HEK293T (cell line): Measurements from ENCODE around the gene FAM81A.

Experiments
- CTCF ChIA-PET: fragments of 350-600 bp; formaldehyde crosslinking; extraction: SDS; loops from one replicate; lab custom pipeline; 2021; ENCODE audit warnings: antibody characterized with exemption, inconsistent platforms; lab: Yijun Ruan, JAX
- POLR2A ChIA-PET: fragments of 350-600 bp; formaldehyde crosslinking; extraction: SDS; loops from one replicate; lab custom pipeline; 2020; ENCODE audit warnings: antibody characterized with exemption, inconsistent platforms; lab: Yijun Ruan, JAX
- DNase-seq: peaks from one replicate; pipeline ENCODE4 v3.0.0; 2012; ENCODE audit warnings: mixed read lengths; ENCODE audit errors: extremely low spot score
- ARNT ChIP-seq: fragments of 450-650 bp; IDR thresholded peaks from 2 replicates; pipeline ENCODE4 v1.6.1; 2017; ENCODE audit warnings: mild to moderate bottlenecking
- BHLHE40 ChIP-seq: fragments of 450-650 bp; IDR thresholded peaks from 2 replicates; pipeline ENCODE4 v1.6.1; 2016; ENCODE audit warnings: mild to moderate bottlenecking, moderate library complexity, borderline replicate concordance
- CTBP1 ChIP-seq: fragments of 450-650 bp; IDR thresholded peaks from 2 replicates; pipeline ENCODE4 v1.6.1; 2016; ENCODE audit warnings: borderline replicate concordance
- ELF4 ChIP-seq: fragments of 450-650 bp; IDR thresholded peaks from 2 replicates; pipeline ENCODE4 v1.6.1; 2017; ENCODE audit warnings: antibody characterized with exemption
- FOXA1 ChIP-seq: fragments of 450-650 bp; IDR thresholded peaks from 2 replicates; pipeline ENCODE4 v1.6.1; 2016; ENCODE audit warnings: mild to moderate bottlenecking
- FOXK2 ChIP-seq: fragments of 450-650 bp; IDR thresholded peaks from 2 replicates; pipeline ENCODE4 v1.6.1; 2016; ENCODE audit warnings: mild to moderate bottlenecking
- FOXM1 ChIP-seq: fragments of 450-650 bp; IDR thresholded peaks from 2 replicates; pipeline ENCODE4 v1.6.1; 2017; ENCODE audit warnings: mild to moderate bottlenecking, borderline replicate concordance
- HDGF ChIP-seq: fragments of 450-650 bp; IDR thresholded peaks from 2 replicates; pipeline ENCODE4 v1.6.1; 2017; ENCODE audit warnings: antibody characterized with exemption, borderline replicate concordance
- L3MBTL2 ChIP-seq: fragments of 450-650 bp; conservative IDR thresholded peaks from 2 replicates; pipeline ENCODE4 v1.6.1; 2016; ENCODE audit warnings: mild to moderate bottlenecking
- LEF1 ChIP-seq: fragments of 450-650 bp; IDR thresholded peaks from 2 replicates; pipeline ENCODE4 v1.6.1; 2017; ENCODE audit warnings: mild to moderate bottlenecking, borderline replicate concordance
- NFRKB ChIP-seq: fragments of 450-650 bp; IDR thresholded peaks from 2 replicates; pipeline ENCODE4 v1.6.1; 2016; ENCODE audit warnings: mild to moderate bottlenecking, moderate library complexity
- SP1 ChIP-seq: fragments of 450-650 bp; IDR thresholded peaks from 2 replicates; pipeline ENCODE4 v1.6.1; 2017
- SUZ12 ChIP-seq: fragments of 450-650 bp; IDR thresholded peaks from 2 replicates; pipeline ENCODE4 v1.6.1; 2016; ENCODE audit warnings: mild to moderate bottlenecking
- TARDBP ChIP-seq: fragments of 450-650 bp; IDR thresholded peaks from 2 replicates; pipeline ENCODE4 v1.6.1; 2016
- ZNF384 ChIP-seq: fragments of 450-650 bp; IDR thresholded peaks from 2 replicates; pipeline ENCODE4 v1.6.1; 2016
- TF ChIP-seq, protein P1 (sequence below): fragments of 450-650 bp; IDR thresholded peaks from 2 replicates; pipeline ENCODE4 v1.6.1; 2016

The FAM81A gene

DNA sequence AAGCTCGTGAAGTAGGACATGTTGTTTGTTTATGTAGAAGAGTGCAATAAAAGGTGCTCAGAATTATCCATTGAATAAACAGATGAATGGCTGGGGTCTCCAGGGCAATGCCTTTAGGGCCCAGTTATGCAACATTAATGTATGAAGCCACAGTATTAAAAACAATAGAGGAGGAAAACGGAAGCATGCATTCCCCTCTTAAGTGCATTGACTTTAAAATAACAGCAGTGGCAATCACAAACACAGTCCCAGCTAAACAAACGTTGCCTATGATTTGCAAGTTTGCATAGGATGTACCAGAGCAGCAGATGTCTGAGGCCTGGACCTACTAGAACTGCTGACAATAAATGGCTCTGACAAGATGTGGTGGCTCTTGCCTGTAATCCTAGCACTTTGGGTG is 113.0 kb downstream of the FAM81A start:
- ChIA-PET CTCF (no interaction called here), POLR2A (no interaction called here)
- DNase-seq = no peak
- TF ChIP-seq BHLHE40 (no peak), CTBP1 (no peak), ARNT (no peak), LEF1 (no peak), NFRKB (no peak), ELF4 (no peak), L3MBTL2 (no peak)

GRCh38 chr15:59553879-59554735 is 116.1 kb downstream of the FAM81A start:
- no peak for DNase-seq
- CTCF ChIA-PET = interaction anchor here (0.6 kb wide), 1 partner anchor 76 kb away, joined by 3 read pairs; no protein-coding TSS in a partner anchor
- TF ChIP-seq SUZ12 = no peak
- no peak for TF ChIP-seq FOXK2
- no peak for TF ChIP-seq ZNF384
- no peak for TF ChIP-seq FOXM1
- TF ChIP-seq HDGF = no peak
- no peak for TF ChIP-seq L3MBTL2
- TF ChIP-seq NFRKB = no peak
- no peak for TF ChIP-seq LEF1
- TF ChIP-seq ELF4 = no peak
- no peak for TF ChIP-seq CTBP1
- TF ChIP-seq TARDBP = no peak
- no peak for TF ChIP-seq BHLHE40
- no peak for TF ChIP-seq FOXA1
- TF ChIP-seq, protein P1, sequence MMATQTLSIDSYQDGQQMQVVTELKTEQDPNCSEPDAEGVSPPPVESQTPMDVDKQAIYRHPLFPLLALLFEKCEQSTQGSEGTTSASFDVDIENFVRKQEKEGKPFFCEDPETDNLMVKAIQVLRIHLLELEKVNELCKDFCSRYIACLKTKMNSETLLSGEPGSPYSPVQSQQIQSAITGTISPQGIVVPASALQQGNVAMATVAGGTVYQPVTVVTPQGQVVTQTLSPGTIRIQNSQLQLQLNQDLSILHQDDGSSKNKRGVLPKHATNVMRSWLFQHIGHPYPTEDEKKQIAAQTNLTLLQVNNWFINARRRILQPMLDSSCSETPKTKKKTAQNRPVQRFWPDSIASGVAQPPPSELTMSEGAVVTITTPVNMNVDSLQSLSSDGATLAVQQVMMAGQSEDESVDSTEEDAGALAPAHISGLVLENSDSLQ = no peak
- POLR2A ChIA-PET = no interaction called here

DNA sequence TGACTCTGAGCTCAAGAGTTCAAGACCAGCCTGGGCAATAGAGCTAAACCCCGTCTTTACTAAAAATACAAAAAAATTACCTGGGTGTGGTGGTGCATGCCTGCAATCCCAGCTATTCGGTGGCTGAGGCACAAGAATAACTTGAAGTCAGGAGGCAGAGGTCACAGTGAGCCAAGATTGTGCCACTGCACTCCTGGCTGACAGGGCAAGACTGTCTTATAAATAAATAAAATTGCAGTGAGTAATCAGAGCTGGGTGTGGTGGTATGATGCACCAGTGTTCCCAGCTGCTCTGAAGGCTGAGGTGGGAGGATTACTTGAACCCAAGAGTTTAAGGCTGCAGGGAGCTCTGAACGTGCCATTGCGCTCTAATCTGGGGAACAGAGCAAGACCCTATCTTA is 117.7 kb downstream of the FAM81A start:
- TF ChIP-seq, protein P1 = no peak
- TF ChIP-seq NFRKB = no peak
- TF ChIP-seq ELF4 = no peak
- no peak for TF ChIP-seq L3MBTL2
- TF ChIP-seq SP1 = no peak
- TF ChIP-seq FOXA1 = no peak
- no peak for TF ChIP-seq SUZ12
- TF ChIP-seq FOXK2 = no peak
- no peak for TF ChIP-seq BHLHE40
- TF ChIP-seq HDGF = no peak
- no peak for TF ChIP-seq CTBP1
- no peak for TF ChIP-seq TARDBP
- no peak for TF ChIP-seq FOXM1
- no peak for TF ChIP-seq ARNT
- no peak for TF ChIP-seq LEF1
- no peak for TF ChIP-seq ZNF384
- ChIA-PET CTCF (no interaction called here), POLR2A (no interaction called here)
- no peak for DNase-seq

DNA sequence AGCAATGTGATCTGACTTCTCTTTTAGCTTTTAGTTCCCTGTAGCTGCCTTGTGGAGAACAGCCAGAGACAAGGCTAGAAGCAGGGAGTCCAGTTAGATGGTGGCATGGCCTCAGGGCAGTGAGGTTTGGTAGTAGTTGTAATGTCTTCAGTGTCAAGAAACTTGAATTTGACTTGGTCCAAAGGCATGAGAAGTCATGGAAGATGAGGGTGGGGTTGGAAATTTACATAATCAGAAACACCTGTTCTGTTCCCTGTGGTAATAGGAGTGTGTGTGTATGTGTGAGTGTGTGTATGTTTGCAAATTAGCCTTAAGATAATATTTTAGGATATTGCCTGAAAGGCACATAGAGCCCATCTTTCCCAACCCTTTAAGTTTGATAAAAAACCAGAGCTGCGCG is 118.4 kb downstream of the FAM81A start:
- no peak for TF ChIP-seq ELF4
- no peak for TF ChIP-seq ZNF384
- no peak for TF ChIP-seq FOXM1
- no peak for TF ChIP-seq L3MBTL2
- TF ChIP-seq ARNT = no peak
- no peak for TF ChIP-seq HDGF
- TF ChIP-seq FOXA1 = no peak
- TF ChIP-seq LEF1 = no peak
- no peak for TF ChIP-seq NFRKB
- POLR2A ChIA-PET = no interaction called here

GRCh38 chr15:59557581-59557980 is 119.6 kb downstream of the FAM81A start:
- no peak for DNase-seq
- POLR2A ChIA-PET = no interaction called here
- CTCF ChIA-PET = no interaction called here
- TF ChIP-seq ARNT = no peak
- TF ChIP-seq SUZ12 = no peak
- no peak for TF ChIP-seq ELF4
- no peak for TF ChIP-seq FOXA1
- no peak for TF ChIP-seq FOXK2
- TF ChIP-seq NFRKB = no peak
- TF ChIP-seq BHLHE40 = no peak
- TF ChIP-seq ZNF384 = no peak
- TF ChIP-seq FOXM1 = no peak
- TF ChIP-seq, protein P1 = no peak
- TF ChIP-seq CTBP1 = no peak
- no peak for TF ChIP-seq HDGF
- no peak for TF ChIP-seq TARDBP
- no peak for TF ChIP-seq LEF1
- no peak for TF ChIP-seq L3MBTL2
- no peak for TF ChIP-seq SP1

More for the DNA sequence above, 118.4 kb downstream of the FAM81A start:
- no peak for DNase-seq
- CTCF ChIA-PET = no interaction called here

DNA sequence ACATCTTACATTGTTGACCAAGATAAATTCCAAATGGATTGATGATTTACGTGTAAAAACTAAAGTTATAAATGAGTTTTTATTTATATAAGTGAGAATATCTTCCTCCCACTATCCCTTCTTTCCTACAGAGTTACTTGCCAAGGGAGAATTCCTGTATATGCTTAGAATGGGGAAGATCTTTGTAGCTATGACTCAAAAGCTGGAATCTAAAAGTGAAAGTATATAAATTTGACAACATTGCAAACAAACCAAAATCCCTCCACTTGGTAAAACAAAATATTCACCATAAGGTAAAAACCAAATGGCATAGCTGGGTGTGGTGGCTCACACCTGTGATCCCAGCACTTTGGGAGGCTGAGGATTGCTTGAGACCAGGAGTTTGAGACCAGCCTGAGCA is 120.9 kb downstream of the FAM81A start:
- ChIA-PET POLR2A (no interaction called here), CTCF (no interaction called here)
- no peak for TF ChIP-seq CTBP1
- TF ChIP-seq SUZ12 = no peak
- TF ChIP-seq SP1 = no peak
- TF ChIP-seq, protein P1 = no peak
- no peak for TF ChIP-seq HDGF
- TF ChIP-seq TARDBP = no peak
- TF ChIP-seq ZNF384 = no peak
- TF ChIP-seq FOXM1 = no peak
- TF ChIP-seq FOXA1 = no peak
- TF ChIP-seq FOXK2 = no peak
- no peak for DNase-seq
